ENCODE results near the gene SYNCRIP. TPM values are rescaled to one million over a fixed set of nuclear protein-coding genes. Genes with fewer than 3 reads are reported as not detected.

SYNCRIP gene
- total and polyA plus RNA-seq, 2 experiments from 2014 or later = 62.1 to 78.1 TPM

DNA sequence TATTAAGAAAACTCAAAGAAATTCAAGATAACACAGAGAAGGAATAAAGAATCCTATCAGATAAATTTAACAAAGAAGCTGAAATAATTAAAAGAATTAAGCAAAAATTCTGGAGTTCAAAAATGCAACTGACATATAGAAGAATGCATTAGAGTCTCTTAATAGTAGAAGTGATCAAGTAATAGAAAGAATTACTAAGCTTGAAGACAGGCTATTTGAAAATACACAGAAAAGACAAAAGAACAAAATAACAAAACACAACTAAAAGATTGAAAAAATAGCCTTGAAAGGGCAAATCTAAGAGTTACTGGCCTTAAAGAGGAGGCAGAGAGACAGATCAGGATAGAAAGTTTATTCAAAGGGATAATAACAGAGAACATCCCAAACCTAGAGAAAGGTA lies 61.1 kb downstream of the SYNCRIP start:
- Histone ChIP-seq H3K4me1 (ENCODE audit: insufficient read depth) (peaks cover 11% of the 10 kb centered on the region), H3K27me3 (no peaks in the 10 kb centered on the region), H3K9me3 (ENCODE audit: low read depth) (peaks cover 8% of the 10 kb centered on the region), H4K20me1 (ENCODE audit: insufficient read depth, poor library complexity, severe bottlenecking) (no peaks in the 10 kb centered on the region), H3K4me2 (no peak overlapping the region), H3K4me3 (no peak overlapping the region), H3K36me3 (replicated peaks; ENCODE audit: insufficient read depth, low read depth) (no peaks in the 10 kb centered on the region), H3K27ac (no peak overlapping the region), H2AFZ (no peak overlapping the region), H3K79me2 (peaks cover 94% of the 10 kb centered on the region), H3K9me2 (replicated peaks; ENCODE audit: insufficient read depth) (no peaks in the 10 kb centered on the region)
- no peak for TF ChIP-seq EZH2 (IDR thresholded peaks at IDR 0.05; ENCODE audit: borderline replicate concordance)
- TF ChIP-seq, protein P1, sequence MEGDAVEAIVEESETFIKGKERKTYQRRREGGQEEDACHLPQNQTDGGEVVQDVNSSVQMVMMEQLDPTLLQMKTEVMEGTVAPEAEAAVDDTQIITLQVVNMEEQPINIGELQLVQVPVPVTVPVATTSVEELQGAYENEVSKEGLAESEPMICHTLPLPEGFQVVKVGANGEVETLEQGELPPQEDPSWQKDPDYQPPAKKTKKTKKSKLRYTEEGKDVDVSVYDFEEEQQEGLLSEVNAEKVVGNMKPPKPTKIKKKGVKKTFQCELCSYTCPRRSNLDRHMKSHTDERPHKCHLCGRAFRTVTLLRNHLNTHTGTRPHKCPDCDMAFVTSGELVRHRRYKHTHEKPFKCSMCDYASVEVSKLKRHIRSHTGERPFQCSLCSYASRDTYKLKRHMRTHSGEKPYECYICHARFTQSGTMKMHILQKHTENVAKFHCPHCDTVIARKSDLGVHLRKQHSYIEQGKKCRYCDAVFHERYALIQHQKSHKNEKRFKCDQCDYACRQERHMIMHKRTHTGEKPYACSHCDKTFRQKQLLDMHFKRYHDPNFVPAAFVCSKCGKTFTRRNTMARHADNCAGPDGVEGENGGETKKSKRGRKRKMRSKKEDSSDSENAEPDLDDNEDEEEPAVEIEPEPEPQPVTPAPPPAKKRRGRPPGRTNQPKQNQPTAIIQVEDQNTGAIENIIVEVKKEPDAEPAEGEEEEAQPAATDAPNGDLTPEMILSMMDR (IDR thresholded peaks at IDR 0.05; ENCODE audit: poor library complexity) = no peak
- TF ChIP-seq EZH2phosphoT487 (IDR thresholded peaks at IDR 0.05; ENCODE audit: low read depth, severe bottlenecking, unreplicated experiment) = no peak
- no peak for DNase-seq (ENCODE audit: low spot score)

DNA sequence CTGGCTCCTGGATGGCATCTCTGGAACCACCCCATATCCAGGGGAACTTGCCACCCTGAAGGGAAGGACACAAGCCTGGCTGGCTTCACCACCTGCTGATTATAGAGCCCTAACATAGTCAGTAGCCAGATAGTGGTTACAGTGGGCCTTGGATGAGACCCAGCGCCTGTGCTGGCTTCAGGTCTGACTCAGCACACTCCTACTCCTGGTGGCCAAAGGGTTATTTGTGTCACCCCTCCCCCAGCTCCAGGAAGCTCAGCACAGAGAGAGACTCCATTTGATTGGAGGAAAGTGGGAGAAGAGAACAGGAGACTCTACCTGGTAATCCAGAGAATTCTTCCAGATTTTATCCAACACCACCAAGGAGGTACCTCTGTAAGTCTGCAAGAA lies 61.8 kb downstream of the SYNCRIP start:
- TF ChIP-seq EZH2phosphoT487 (IDR thresholded peaks at IDR 0.05; ENCODE audit: low read depth, severe bottlenecking, unreplicated experiment) (no peak), EZH2 (IDR thresholded peaks at IDR 0.05; ENCODE audit: borderline replicate concordance) (no peak)
- TF ChIP-seq, protein P1 (IDR thresholded peaks at IDR 0.05; ENCODE audit: poor library complexity) = no peak
- DNase-seq (ENCODE audit: low spot score) = peak; percentile 11
- Histone ChIP-seq H3K4me2 (no peak overlapping the region), H3K4me1 (ENCODE audit: insufficient read depth) (peaks cover 11% of the 10 kb centered on the region), H3K27ac (peak overlapping the region; percentile 88), H3K79me2 (peaks cover 94% of the 10 kb centered on the region), H3K9me2 (replicated peaks; ENCODE audit: insufficient read depth) (no peaks in the 10 kb centered on the region), H2AFZ (no peak overlapping the region), H4K20me1 (ENCODE audit: insufficient read depth, poor library complexity, severe bottlenecking) (peaks cover under 1% of the 10 kb centered on the region), H3K4me3 (no peak overlapping the region), H3K36me3 (replicated peaks; ENCODE audit: insufficient read depth, low read depth) (no peaks in the 10 kb centered on the region), H3K27me3 (no peaks in the 10 kb centered on the region), H3K9me3 (ENCODE audit: low read depth) (peaks cover 8% of the 10 kb centered on the region)
- 78% methylated on average over 1 of the region's 1 CpG for WGBS (ENCODE audit: low lambda C conversion rate, missing lambda C conversion rate)

DNA sequence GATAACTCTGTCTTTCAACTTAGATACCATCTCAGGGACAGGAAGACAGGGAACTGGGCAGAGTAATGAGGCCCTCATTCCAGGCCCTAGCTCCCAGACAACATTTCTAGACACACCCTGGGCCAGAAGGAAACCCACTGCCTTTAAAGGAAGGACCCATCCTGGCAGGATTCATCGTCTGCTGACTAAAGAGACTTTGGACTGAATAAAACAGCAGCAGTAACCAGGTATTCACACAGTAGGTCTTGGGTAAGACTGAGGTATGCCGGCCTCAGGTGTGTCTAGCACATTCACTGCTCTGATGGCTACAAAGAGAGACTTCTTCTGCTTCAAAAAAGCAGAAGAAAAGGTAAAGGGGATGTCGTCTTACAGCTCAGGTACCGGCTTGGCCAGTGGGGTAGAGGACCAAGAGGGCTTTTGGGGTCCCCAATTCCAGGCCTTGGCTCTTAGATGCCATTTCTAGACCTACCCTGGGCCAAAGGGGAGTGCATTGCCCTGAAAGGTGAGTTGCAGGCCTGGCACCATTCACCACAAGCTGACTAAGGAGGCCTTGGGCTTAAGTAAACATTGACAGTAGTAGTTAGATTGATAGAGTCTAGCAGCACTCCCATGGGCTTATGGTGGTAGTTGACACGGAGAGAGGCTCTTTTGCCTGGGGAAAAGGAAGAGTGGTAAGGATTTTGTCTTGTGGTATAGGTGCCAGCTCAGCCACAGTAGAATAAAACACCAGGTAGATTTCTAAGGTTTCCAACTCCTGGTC lies 62.4 kb downstream of the SYNCRIP start:
- Histone ChIP-seq H3K4me3 (no peak overlapping the region), H3K36me3 (replicated peaks; ENCODE audit: insufficient read depth, low read depth) (no peaks in the 10 kb centered on the region), H3K9me2 (replicated peaks; ENCODE audit: insufficient read depth) (no peaks in the 10 kb centered on the region), H3K27me3 (no peaks in the 10 kb centered on the region), H3K27ac (peak overlapping the region; percentile 88), H4K20me1 (ENCODE audit: insufficient read depth, poor library complexity, severe bottlenecking) (peaks cover 6% of the 10 kb centered on the region), H3K79me2 (peaks cover 93% of the 10 kb centered on the region), H2AFZ (no peak overlapping the region), H3K4me1 (ENCODE audit: insufficient read depth) (peaks cover 11% of the 10 kb centered on the region), H3K4me2 (no peak overlapping the region), H3K9me3 (ENCODE audit: low read depth) (peaks cover 8% of the 10 kb centered on the region)
- DNase-seq (ENCODE audit: low spot score) = peak; percentile 26
- WGBS (ENCODE audit: low lambda C conversion rate, missing lambda C conversion rate) = 81% methylated on average over 5 of the region's 5 CpGs
- TF ChIP-seq EZH2 (IDR thresholded peaks at IDR 0.05; ENCODE audit: borderline replicate concordance) (no peak), EZH2phosphoT487 (IDR thresholded peaks at IDR 0.05; ENCODE audit: low read depth, severe bottlenecking, unreplicated experiment) (no peak)
- TF ChIP-seq, protein P1 (IDR thresholded peaks at IDR 0.05; ENCODE audit: poor library complexity) = no peak
